Calu3 (cell line): Measurements from ENCODE around the gene BAZ1A. TPM values are rescaled to one million over a fixed set of nuclear protein-coding genes. Genes with fewer than 3 reads are reported as not detected.
A peak's percentile ranks its signal among the peaks of the same experiment; 100 is the strongest.

ENCODE experiments used
- BruUV-seq: library from RNA; stranded (reverse); fragments of 400-500 nt; replicated peaks from 2 replicates; lab custom pipeline; 2021; lab: Mats Ljungman, UMichigan
- CTCF ChIA-PET: fragments of 300-600 bp; sonication (Branson Sonifier 250); formaldehyde crosslinking; loops from one replicate; lab custom pipeline; 2022; ENCODE audit warnings: antibody characterized with exemption; lab: Charles Lee
- DNase-seq: peaks from one replicate; pipeline ENCODE4 v3.0.0; 2022
- H3K27ac Mint-ChIP-seq: one replicate; pipeline ENCODE4 v1.8.0; 2022; ENCODE audit warnings: mixed read lengths; ENCODE audit not compliant: unreplicated experiment
- H3K27me3 Mint-ChIP-seq: one replicate; pipeline ENCODE4 v1.8.0; 2022; ENCODE audit warnings: mixed read lengths; ENCODE audit not compliant: unreplicated experiment
- H3K36me3 Mint-ChIP-seq: one replicate; pipeline ENCODE4 v1.8.0; 2022; ENCODE audit warnings: mild to moderate bottlenecking, moderate library complexity, mixed read lengths; ENCODE audit not compliant: insufficient read depth, unreplicated experiment
- H3K4me1 Mint-ChIP-seq: one replicate; pipeline ENCODE4 v1.8.0; 2022; ENCODE audit warnings: mild to moderate bottlenecking, low read depth, mixed read lengths; ENCODE audit not compliant: unreplicated experiment
- H3K4me3 Mint-ChIP-seq: one replicate; pipeline ENCODE4 v1.8.0; 2022; ENCODE audit warnings: mild to moderate bottlenecking, low read depth, moderate library complexity, mixed read lengths; ENCODE audit not compliant: unreplicated experiment
- H3K9me3 Mint-ChIP-seq: one replicate; pipeline ENCODE4 v1.8.0; 2022; ENCODE audit warnings: low read depth, mixed read lengths; ENCODE audit not compliant: unreplicated experiment
- intact Hi-C: fragments of 100-400 bp; cut with micrococcal nuclease; formaldehyde crosslinking; loops from one replicate; pipeline ENCODE4 v1.10.0; 2022; ENCODE audit not compliant: unreplicated experiment
- total RNA-seq: library from RNA; stranded (reverse); gene quantifications from 2 replicates; pipeline ENCODE4 v1.2.3, GENCODE V29; 2022
- TF ChIP-seq, protein P1 (sequence below): fragments of 200-600 bp; IDR thresholded peaks from one replicate; pipeline ENCODE4 v1.8.0; 2022; ENCODE audit warnings: antibody characterized with exemption; ENCODE audit not compliant: unreplicated experiment

BAZ1A gene
- total RNA-seq, 1 experiment from 2014 or later = 35.7 TPM

DNA sequence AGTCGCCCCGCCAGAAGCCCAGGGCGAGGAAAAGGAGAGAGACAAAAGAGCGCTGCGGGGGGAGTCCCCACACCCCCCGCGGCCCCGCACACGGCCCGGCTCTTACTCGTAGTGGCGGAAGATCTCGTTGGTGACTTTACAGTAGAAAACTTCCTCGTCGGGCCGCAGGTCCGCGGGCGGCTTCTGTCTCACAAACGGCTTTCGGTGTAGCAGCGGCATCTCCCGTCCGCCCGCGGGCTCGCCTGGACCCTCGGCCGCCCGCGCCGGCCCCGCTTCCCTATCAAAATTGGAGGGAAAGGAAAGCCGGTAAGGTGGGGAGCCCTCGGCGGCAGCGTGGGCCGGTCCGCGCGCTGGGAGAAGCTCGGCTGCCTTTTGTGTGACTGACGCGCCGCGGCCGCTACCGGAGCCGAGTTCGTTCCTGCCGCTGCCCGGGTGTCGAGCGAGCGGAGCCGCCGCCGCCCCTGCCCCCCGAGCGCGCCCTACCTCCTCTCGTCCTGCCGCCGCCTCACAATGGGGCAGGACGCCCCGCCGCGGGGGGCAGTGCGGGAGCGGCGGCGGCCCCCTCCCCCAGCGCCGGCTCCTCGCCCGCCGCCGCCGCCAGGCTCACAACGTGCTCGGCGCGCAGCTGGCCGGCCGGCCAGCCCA is 652 bp downstream of the BAZ1A start:
- H3K27ac Mint-ChIP-seq = peak overlapping the region; percentile 99
- peaks cover 31% of the 10 kb centered on the region for H3K36me3 Mint-ChIP-seq
- intact Hi-C loops = loop anchor here (1.0 kb wide), 1 partner anchor 108 kb away; the partner anchor contains the start of gene SRP54
- no TSS peak for BruUV-seq
- peak overlapping the region; percentile 100 for H3K4me3 Mint-ChIP-seq
- CTCF ChIA-PET = interaction anchor here (0.6 to 0.8 kb wide), 2 partner anchors 11 to 64 kb away, joined by 3 read pairs; no protein-coding TSS in a partner anchor
- peak; percentile 42 for DNase-seq
- TF ChIP-seq, protein P1, sequence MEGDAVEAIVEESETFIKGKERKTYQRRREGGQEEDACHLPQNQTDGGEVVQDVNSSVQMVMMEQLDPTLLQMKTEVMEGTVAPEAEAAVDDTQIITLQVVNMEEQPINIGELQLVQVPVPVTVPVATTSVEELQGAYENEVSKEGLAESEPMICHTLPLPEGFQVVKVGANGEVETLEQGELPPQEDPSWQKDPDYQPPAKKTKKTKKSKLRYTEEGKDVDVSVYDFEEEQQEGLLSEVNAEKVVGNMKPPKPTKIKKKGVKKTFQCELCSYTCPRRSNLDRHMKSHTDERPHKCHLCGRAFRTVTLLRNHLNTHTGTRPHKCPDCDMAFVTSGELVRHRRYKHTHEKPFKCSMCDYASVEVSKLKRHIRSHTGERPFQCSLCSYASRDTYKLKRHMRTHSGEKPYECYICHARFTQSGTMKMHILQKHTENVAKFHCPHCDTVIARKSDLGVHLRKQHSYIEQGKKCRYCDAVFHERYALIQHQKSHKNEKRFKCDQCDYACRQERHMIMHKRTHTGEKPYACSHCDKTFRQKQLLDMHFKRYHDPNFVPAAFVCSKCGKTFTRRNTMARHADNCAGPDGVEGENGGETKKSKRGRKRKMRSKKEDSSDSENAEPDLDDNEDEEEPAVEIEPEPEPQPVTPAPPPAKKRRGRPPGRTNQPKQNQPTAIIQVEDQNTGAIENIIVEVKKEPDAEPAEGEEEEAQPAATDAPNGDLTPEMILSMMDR = no peak
- no peaks in the 10 kb centered on the region for H3K9me3 Mint-ChIP-seq
- no peaks in the 10 kb centered on the region for H3K27me3 Mint-ChIP-seq
- H3K4me1 Mint-ChIP-seq = peaks cover 8% of the 10 kb centered on the region

- Mint-ChIP-seq H3K4me1 (peaks cover 8% of the 10 kb centered on the region), H3K27me3 (no peaks in the 10 kb centered on the region), H3K4me3 (peak overlapping the region; percentile 100), H3K36me3 (peaks cover 31% of the 10 kb centered on the region), H3K27ac (peak overlapping the region; percentile 91), H3K9me3 (no peaks in the 10 kb centered on the region)
- intact Hi-C loops = no loop called here
- CTCF ChIA-PET = no interaction called here
- no TSS peak for BruUV-seq
- DNase-seq = peak; percentile 72
- TF ChIP-seq, protein P1 = no peak
Observed at GRCh38 chr14:34873589-34874385, 1.4 kb downstream of the BAZ1A start.

DNA sequence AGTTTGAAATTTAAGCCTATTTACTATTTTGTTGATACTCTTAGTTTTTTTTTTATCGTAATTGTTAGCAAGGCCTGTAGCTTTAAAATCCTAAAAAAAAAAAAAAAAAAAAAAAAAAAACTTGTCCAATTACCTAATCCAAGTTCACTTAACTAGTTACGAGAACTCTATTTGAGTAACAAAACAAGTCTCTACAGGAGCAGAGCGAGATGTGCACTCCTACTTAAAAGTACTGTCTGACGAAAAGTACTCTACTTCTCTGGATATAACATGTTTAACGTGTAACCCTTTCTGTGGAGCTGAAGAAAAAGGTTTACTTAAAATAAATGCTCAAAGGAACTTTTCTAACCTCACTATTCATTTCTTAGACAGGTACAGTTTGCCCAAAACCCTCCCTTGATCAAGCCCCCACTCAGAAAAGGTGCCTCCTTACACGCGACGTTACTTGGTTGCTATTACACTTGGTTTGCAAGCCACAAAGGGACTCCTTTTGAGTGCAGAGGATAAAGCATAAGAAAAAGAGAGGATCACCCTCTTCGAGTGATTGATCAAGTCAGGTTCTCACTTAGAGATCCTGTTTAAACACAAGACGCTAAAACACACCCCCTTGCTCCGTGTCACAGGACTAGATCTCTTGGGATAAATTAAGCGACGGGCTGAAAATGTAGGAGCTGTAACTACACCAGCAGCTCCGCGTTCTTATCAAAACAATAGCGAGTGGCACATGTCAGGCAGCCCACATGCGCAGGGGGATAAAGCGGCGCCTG is 2.2 kb downstream of the BAZ1A start:
- intact Hi-C loops = no loop called here
- BruUV-seq = no TSS peak
- peak overlapping the region; percentile 91 for H3K27ac Mint-ChIP-seq
- H3K4me3 Mint-ChIP-seq = peak overlapping the region; percentile 100
- no peak for DNase-seq
- H3K36me3 Mint-ChIP-seq = peaks cover 31% of the 10 kb centered on the region
- CTCF ChIA-PET = interaction anchor here (0.6 kb wide), 2 partner anchors 173 to 808 kb away, joined by 3 to 4 read pairs; no protein-coding TSS in a partner anchor
- peaks cover 8% of the 10 kb centered on the region for H3K4me1 Mint-ChIP-seq
- H3K27me3 Mint-ChIP-seq = no peaks in the 10 kb centered on the region
- H3K9me3 Mint-ChIP-seq = no peaks in the 10 kb centered on the region
- TF ChIP-seq, protein P1 = no peak

DNA sequence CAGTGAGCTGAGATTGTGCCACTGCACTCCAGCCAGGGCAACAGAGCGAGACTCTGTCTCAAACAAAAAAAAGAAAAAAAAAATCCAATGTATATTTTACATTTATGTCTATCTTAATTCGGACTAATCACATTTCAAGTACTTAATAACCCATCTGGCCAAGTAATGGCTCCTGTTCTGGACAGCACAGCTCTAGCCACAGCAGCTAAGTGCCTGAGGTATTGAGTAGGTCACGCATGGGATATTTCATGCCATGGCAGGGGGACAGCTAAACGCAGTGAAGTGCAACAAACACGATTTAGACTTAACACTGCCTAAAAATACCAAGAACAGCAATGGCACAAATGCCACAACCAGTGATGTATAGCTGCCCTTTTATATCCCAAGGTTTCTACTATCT is 8.0 kb downstream of the BAZ1A start:
- BruUV-seq = no TSS peak
- Mint-ChIP-seq H3K4me1 (peaks cover 3% of the 10 kb centered on the region), H3K4me3 (no peak overlapping the region), H3K36me3 (peaks cover 2% of the 10 kb centered on the region), H3K27ac (no peak overlapping the region), H3K27me3 (no peaks in the 10 kb centered on the region), H3K9me3 (no peaks in the 10 kb centered on the region)
- DNase-seq = no peak
- intact Hi-C loops = no loop called here
- TF ChIP-seq, protein P1 = no peak
- CTCF ChIA-PET = no interaction called here
